ENCODE measurements around the gene CBFA2T2.

DNA sequence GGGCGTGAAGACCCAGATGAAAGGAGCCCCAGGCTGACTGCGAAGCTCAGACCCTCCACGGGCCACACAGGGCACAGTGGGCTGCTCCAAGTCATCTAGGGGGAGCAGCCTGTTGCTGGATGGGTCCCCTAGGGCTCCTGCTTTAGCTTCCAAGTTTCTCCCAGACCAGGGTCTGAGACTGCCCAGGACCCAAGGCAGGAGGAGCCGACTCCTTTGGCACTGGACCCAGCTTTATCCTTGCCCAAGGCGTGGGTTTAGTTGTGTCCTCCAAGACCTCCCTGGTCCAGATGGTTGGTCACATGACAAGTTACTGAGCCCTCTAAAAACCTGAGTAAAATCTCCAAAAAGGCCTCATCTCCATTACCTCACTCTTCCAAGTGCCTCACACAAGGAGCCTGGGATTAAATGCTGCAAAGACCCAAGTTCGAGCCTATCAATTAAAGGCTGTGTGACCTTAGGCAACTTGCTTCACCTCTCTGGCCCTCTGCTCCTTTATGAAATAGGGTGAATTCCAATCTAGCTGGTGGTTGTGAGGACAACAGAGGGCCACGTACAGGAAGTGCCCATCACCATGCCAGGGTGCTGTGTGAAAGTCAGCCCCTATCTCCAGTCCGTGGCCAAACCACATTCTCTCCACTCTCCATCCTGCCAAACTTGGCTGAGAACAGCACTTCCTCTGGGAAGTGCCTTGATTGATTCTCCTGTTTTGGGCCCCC is 181.8 kb downstream of the CBFA2T2 start:
- TF ChIP-seq CTCF (IDR thresholded peaks at IDR 0.05) (no peak), EZH2 (IDR thresholded peaks at IDR 0.05; ENCODE audit: borderline replicate concordance, insufficient read depth, low read depth, low read length, poor library complexity, severe bottlenecking) (no peak)

Measured in B cell (primary cell).